Peyer's patch (tissue), 4 donors: Measurements from ENCODE around the gene FBXO42.

Experiments
- CTCF ChIP-seq, 6 experiments: fragments of 450-650 bp in 4 of 6; fragments of 200-600 bp in 2 of 6; sonication (generic) in 1 of 6; IDR thresholded peaks; one replicate each; pipeline ENCODE4 v1.5.1; 2017 to 2019; ENCODE audit warnings: antibody characterized with exemption in 6 of 6, mild to moderate bottlenecking in 3 of 6, moderate library complexity in 1 of 6
- POLR2A ChIP-seq, 2 donors: fragments of 450-650 bp; IDR thresholded peaks; one replicate each; pipeline ENCODE4 v1.5.1; 2017; ENCODE audit warnings: antibody characterized with exemption in 2 of 2, mild to moderate bottlenecking in 2 of 2, moderate library complexity in 2 of 2

- TF ChIP-seq CTCF (IDR thresholded peaks at IDR 0.05), result no peak
- TF ChIP-seq POLR2A (IDR thresholded peaks at IDR 0.05), result no peak
Observed at GRCh38 chr1:16300436-16300835, 51.8 kb downstream of the FBXO42 start.
